Measurements from ENCODE around the gene GPR146.

GRCh38 chr7:1100834-1101562 is 56.7 kb downstream of the GPR146 start:
- TF ChIP-seq CTCF (IDR thresholded peaks at IDR 0.05) = no peak
- TF ChIP-seq POLR2AphosphoS5 (IDR thresholded peaks at IDR 0.05) = no peak
